Measurements from ENCODE around the gene PI16. TPM values are rescaled to one million over a fixed set of nuclear protein-coding genes. Genes with fewer than 3 reads are reported as not detected.

Gene PI16
- total RNA-seq, 1 donor from 2014 or later, result 25.9 TPM

- no peak overlapping the region for H3K4me3 ChIP-seq
- H3K4me1 ChIP-seq, result peaks cover 53% of the 10 kb centered on the region
Observed at GRCh38 chr6:36912030-36912454, 42.5 kb upstream of the PI16 start.

GRCh38 chr6:36912586-36912985 lies 42.0 kb upstream of the PI16 start:
- no peak for DNase-seq
- Histone ChIP-seq H3K27me3 (ENCODE audit: low read depth) (no peaks in the 10 kb centered on the region), H3K27ac (replicated peaks) (no peak overlapping the region), H3K4me3 (no peak overlapping the region), H3K9me3 (replicated peaks) (no peaks in the 10 kb centered on the region), H3K36me3 (peaks cover 53% of the 10 kb centered on the region), H3K4me1 (peaks cover 53% of the 10 kb centered on the region)
- intact Hi-C loops (cut with micrococcal nuclease), result no loop called here
- TF ChIP-seq CTCF (IDR thresholded peaks at IDR 0.05; ENCODE audit: borderline replicate concordance), result no peak

More at GRCh38 chr6:36912030-36912454, 42.5 kb upstream of the PI16 start:
- no peaks in the 10 kb centered on the region for H3K9me3 ChIP-seq (replicated peaks)
- TF ChIP-seq CTCF (IDR thresholded peaks at IDR 0.05; ENCODE audit: borderline replicate concordance), result no peak
- intact Hi-C loops (cut with micrococcal nuclease), result no loop called here
- no peak overlapping the region for H3K27ac ChIP-seq (replicated peaks)
- H3K36me3 ChIP-seq, result peaks cover 49% of the 10 kb centered on the region
- no peak for DNase-seq
- H3K27me3 ChIP-seq (ENCODE audit: low read depth), result no peaks in the 10 kb centered on the region

GRCh38 chr6:36913082-36913481 lies 41.5 kb upstream of the PI16 start:
- intact Hi-C loops (cut with micrococcal nuclease), result no loop called here
- H3K4me1 ChIP-seq, result peaks cover 53% of the 10 kb centered on the region
- no peaks in the 10 kb centered on the region for H3K9me3 ChIP-seq (replicated peaks)
- H3K36me3 ChIP-seq, result peaks cover 58% of the 10 kb centered on the region
- DNase-seq, result no peak
- H3K4me3 ChIP-seq, result no peak overlapping the region
- H3K27ac ChIP-seq (replicated peaks), result no peak overlapping the region
- H3K27me3 ChIP-seq (ENCODE audit: low read depth), result no peaks in the 10 kb centered on the region
- TF ChIP-seq CTCF (IDR thresholded peaks at IDR 0.05; ENCODE audit: borderline replicate concordance), result no peak

- no peak for DNase-seq
Observed at GRCh38 chr6:36914227-36914794, 40.2 kb upstream of the PI16 start.

GRCh38 chr6:36915599-36915998 lies 38.9 kb upstream of the PI16 start:
- intact Hi-C loops (cut with micrococcal nuclease), result no loop called here
- Histone ChIP-seq H3K27ac (replicated peaks) (peak overlapping the region; percentile 82), H3K27me3 (ENCODE audit: low read depth) (no peaks in the 10 kb centered on the region)

More at GRCh38 chr6:36914227-36914794, 40.2 kb upstream of the PI16 start:
- no peak overlapping the region for H3K4me3 ChIP-seq
- peak; percentile 33 for TF ChIP-seq CTCF (IDR thresholded peaks at IDR 0.05; ENCODE audit: borderline replicate concordance)
- H3K4me1 ChIP-seq, result peaks cover 58% of the 10 kb centered on the region
- no peak overlapping the region for H3K27ac ChIP-seq (replicated peaks)
- H3K36me3 ChIP-seq, result peaks cover 60% of the 10 kb centered on the region
- intact Hi-C loops (cut with micrococcal nuclease), result no loop called here
- no peaks in the 10 kb centered on the region for H3K9me3 ChIP-seq (replicated peaks)
- no peaks in the 10 kb centered on the region for H3K27me3 ChIP-seq (ENCODE audit: low read depth)

More at GRCh38 chr6:36915599-36915998, 38.9 kb upstream of the PI16 start:
- Histone ChIP-seq H3K4me1 (peaks cover 69% of the 10 kb centered on the region), H3K9me3 (replicated peaks) (no peaks in the 10 kb centered on the region), H3K36me3 (peaks cover 70% of the 10 kb centered on the region), H3K4me3 (no peak overlapping the region)
- TF ChIP-seq CTCF (IDR thresholded peaks at IDR 0.05; ENCODE audit: borderline replicate concordance), result no peak
- no peak for DNase-seq
